Measurements from ENCODE around the gene EXOC5.

DNA sequence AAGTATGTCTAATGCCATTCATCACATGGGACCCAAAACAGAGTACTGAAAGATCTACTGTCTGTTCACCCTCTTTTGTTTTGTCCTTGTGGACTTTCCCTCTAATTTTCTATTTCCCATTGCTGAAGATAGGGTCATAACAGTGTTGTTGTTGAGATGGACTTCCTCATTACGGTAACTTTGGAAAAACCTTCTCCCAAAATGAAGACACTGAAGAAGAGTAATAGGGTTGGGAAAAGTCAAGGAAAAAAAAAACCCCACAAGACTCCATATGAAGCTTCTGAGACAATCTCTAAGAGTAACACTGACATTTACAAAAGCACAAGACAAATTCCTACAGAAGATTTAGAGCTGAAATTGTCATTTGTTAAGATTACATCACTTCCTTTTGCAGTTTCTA is 36.7 kb downstream of the EXOC5 start:
- TF ChIP-seq FOXJ3 (CRISPR knock-in tag; IDR thresholded peaks at IDR 0.05; ENCODE audit: borderline replicate concordance) (no peak), ZNF263 (CRISPR knock-in tag; IDR thresholded peaks at IDR 0.05; ENCODE audit: low read depth) (no peak), ETV6 (CRISPR knock-in tag; IDR thresholded peaks at IDR 0.05) (no peak)
- TF ChIP-seq, protein P1, sequence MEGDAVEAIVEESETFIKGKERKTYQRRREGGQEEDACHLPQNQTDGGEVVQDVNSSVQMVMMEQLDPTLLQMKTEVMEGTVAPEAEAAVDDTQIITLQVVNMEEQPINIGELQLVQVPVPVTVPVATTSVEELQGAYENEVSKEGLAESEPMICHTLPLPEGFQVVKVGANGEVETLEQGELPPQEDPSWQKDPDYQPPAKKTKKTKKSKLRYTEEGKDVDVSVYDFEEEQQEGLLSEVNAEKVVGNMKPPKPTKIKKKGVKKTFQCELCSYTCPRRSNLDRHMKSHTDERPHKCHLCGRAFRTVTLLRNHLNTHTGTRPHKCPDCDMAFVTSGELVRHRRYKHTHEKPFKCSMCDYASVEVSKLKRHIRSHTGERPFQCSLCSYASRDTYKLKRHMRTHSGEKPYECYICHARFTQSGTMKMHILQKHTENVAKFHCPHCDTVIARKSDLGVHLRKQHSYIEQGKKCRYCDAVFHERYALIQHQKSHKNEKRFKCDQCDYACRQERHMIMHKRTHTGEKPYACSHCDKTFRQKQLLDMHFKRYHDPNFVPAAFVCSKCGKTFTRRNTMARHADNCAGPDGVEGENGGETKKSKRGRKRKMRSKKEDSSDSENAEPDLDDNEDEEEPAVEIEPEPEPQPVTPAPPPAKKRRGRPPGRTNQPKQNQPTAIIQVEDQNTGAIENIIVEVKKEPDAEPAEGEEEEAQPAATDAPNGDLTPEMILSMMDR (IDR thresholded peaks at IDR 0.05) = no peak
- TF ChIP-seq, protein P2, sequence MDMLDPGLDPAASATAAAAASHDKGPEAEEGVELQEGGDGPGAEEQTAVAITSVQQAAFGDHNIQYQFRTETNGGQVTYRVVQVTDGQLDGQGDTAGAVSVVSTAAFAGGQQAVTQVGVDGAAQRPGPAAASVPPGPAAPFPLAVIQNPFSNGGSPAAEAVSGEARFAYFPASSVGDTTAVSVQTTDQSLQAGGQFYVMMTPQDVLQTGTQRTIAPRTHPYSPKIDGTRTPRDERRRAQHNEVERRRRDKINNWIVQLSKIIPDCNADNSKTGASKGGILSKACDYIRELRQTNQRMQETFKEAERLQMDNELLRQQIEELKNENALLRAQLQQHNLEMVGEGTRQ (CRISPR knock-in tag; IDR thresholded peaks at IDR 0.05) = no peak
- TF ChIP-seq, protein P3, sequence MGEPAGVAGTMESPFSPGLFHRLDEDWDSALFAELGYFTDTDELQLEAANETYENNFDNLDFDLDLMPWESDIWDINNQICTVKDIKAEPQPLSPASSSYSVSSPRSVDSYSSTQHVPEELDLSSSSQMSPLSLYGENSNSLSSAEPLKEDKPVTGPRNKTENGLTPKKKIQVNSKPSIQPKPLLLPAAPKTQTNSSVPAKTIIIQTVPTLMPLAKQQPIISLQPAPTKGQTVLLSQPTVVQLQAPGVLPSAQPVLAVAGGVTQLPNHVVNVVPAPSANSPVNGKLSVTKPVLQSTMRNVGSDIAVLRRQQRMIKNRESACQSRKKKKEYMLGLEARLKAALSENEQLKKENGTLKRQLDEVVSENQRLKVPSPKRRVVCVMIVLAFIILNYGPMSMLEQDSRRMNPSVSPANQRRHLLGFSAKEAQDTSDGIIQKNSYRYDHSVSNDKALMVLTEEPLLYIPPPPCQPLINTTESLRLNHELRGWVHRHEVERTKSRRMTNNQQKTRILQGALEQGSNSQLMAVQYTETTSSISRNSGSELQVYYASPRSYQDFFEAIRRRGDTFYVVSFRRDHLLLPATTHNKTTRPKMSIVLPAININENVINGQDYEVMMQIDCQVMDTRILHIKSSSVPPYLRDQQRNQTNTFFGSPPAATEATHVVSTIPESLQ (CRISPR knock-in tag; IDR thresholded peaks at IDR 0.05) = no peak
